Upper lobe of right lung (tissue), 1 donor: Measurements from ENCODE around the gene PPP2R5C. TPM values are rescaled to one million over a fixed set of nuclear protein-coding genes. Genes with fewer than 3 reads are reported as not detected.

Experiments used
- ATAC-seq: fragments of 200-7000 bp; cut with Tn5 transposase; one replicate; pipeline ENCODE4 v1.9.1; 2020; ENCODE audit warnings: mild to moderate bottlenecking, moderate library complexity
- DNase-seq: peaks from one replicate; pipeline ENCODE4 v3.0.0-alpha.2; 2020
- H3K27ac ChIP-seq: fragments of 200-600 bp; one replicate; pipeline ENCODE4 v1.8.0; 2022
- H3K27me3 ChIP-seq: fragments of 200-600 bp; one replicate; pipeline ENCODE4 v1.8.0; 2022; ENCODE audit warnings: mild to moderate bottlenecking
- H3K36me3 ChIP-seq: fragments of 200-600 bp; one replicate; pipeline ENCODE4 v1.8.0; 2022
- H3K4me1 ChIP-seq: fragments of 200-600 bp; one replicate; pipeline ENCODE4 v1.8.0; 2022
- H3K4me3 ChIP-seq: fragments of 200-600 bp; one replicate; pipeline ENCODE4 v1.8.0; 2022; ENCODE audit warnings: mild to moderate bottlenecking
- H3K9me3 ChIP-seq: fragments of 200-600 bp; one replicate; pipeline ENCODE4 v1.8.0; 2022
- intact Hi-C: fragments of 100-400 bp; cut with DNase I; formaldehyde crosslinking; loops from one replicate; pipeline ENCODE4 v1.11.0; 2022
- total RNA-seq: library from RNA; stranded (reverse); fragmentation: NEBNext Ultra II Directional; extraction: Animal tissue kit (Norgen Biotek cat#: 25700); gene quantifications from one replicate; pipeline ENCODE4 v1.2.1, GENCODE V29; 2021
- TF ChIP-seq, protein P1 (sequence below): fragments of 200-600 bp; IDR thresholded peaks from one replicate; pipeline ENCODE4 v1.8.0; 2022; ENCODE audit warnings: antibody characterized with exemption
- donor health status: DM: no; HTN: yes; CAD: no; lungs with severe emphysema.

The PPP2R5C gene
- total RNA-seq, 1 donor from 2014 or later: 165 TPM

GRCh38 chr14:101876555-101876938 lies 115.0 kb downstream of the PPP2R5C start:
- Histone ChIP-seq H3K9me3 (no peaks in the 10 kb centered on the region), H3K27ac (peak overlapping the region; percentile 13), H3K27me3 (no peaks in the 10 kb centered on the region), H3K36me3 (peaks cover 13% of the 10 kb centered on the region), H3K4me3 (no peak overlapping the region), H3K4me1 (peaks cover 16% of the 10 kb centered on the region)
- peak; percentile 89 for ATAC-seq
- TF ChIP-seq, protein P1, sequence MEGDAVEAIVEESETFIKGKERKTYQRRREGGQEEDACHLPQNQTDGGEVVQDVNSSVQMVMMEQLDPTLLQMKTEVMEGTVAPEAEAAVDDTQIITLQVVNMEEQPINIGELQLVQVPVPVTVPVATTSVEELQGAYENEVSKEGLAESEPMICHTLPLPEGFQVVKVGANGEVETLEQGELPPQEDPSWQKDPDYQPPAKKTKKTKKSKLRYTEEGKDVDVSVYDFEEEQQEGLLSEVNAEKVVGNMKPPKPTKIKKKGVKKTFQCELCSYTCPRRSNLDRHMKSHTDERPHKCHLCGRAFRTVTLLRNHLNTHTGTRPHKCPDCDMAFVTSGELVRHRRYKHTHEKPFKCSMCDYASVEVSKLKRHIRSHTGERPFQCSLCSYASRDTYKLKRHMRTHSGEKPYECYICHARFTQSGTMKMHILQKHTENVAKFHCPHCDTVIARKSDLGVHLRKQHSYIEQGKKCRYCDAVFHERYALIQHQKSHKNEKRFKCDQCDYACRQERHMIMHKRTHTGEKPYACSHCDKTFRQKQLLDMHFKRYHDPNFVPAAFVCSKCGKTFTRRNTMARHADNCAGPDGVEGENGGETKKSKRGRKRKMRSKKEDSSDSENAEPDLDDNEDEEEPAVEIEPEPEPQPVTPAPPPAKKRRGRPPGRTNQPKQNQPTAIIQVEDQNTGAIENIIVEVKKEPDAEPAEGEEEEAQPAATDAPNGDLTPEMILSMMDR: no peak
- peak; percentile 73 for DNase-seq
- intact Hi-C loops: no loop called here

GRCh38 chr14:101877766-101878165 lies 116.3 kb downstream of the PPP2R5C start:
- Histone ChIP-seq H3K27ac (peak overlapping the region; percentile 13), H3K4me1 (peaks cover 16% of the 10 kb centered on the region)
- TF ChIP-seq, protein P1: no peak

GRCh38 chr14:101878211-101878821 lies 116.8 kb downstream of the PPP2R5C start:
- TF ChIP-seq, protein P1: no peak
- DNase-seq: no peak
- H3K27me3 ChIP-seq: no peaks in the 10 kb centered on the region
- no peak overlapping the region for H3K4me3 ChIP-seq
- H3K27ac ChIP-seq: no peak overlapping the region
- peaks cover 16% of the 10 kb centered on the region for H3K4me1 ChIP-seq
- H3K9me3 ChIP-seq: no peaks in the 10 kb centered on the region
- intact Hi-C loops: no loop called here
- H3K36me3 ChIP-seq: peaks cover 31% of the 10 kb centered on the region
- ATAC-seq: no peak

More at GRCh38 chr14:101877766-101878165, 116.3 kb downstream of the PPP2R5C start:
- Histone ChIP-seq H3K27me3 (no peaks in the 10 kb centered on the region), H3K9me3 (no peaks in the 10 kb centered on the region), H3K36me3 (peaks cover 25% of the 10 kb centered on the region), H3K4me3 (no peak overlapping the region)
- DNase-seq: no peak
- intact Hi-C loops: no loop called here
- no peak for ATAC-seq

- intact Hi-C loops: no loop called here
- DNase-seq (no peak), ATAC-seq (peak; percentile 7)
- Histone ChIP-seq H3K4me1 (peaks cover 10% of the 10 kb centered on the region), H3K27me3 (no peaks in the 10 kb centered on the region), H3K9me3 (no peaks in the 10 kb centered on the region), H3K4me3 (no peak overlapping the region), H3K36me3 (peaks cover 37% of the 10 kb centered on the region), H3K27ac (no peak overlapping the region)
- TF ChIP-seq, protein P1: no peak
These were observed 117.5 kb downstream of the PPP2R5C start for GRCh38 chr14:101878822-101879528.

DNA sequence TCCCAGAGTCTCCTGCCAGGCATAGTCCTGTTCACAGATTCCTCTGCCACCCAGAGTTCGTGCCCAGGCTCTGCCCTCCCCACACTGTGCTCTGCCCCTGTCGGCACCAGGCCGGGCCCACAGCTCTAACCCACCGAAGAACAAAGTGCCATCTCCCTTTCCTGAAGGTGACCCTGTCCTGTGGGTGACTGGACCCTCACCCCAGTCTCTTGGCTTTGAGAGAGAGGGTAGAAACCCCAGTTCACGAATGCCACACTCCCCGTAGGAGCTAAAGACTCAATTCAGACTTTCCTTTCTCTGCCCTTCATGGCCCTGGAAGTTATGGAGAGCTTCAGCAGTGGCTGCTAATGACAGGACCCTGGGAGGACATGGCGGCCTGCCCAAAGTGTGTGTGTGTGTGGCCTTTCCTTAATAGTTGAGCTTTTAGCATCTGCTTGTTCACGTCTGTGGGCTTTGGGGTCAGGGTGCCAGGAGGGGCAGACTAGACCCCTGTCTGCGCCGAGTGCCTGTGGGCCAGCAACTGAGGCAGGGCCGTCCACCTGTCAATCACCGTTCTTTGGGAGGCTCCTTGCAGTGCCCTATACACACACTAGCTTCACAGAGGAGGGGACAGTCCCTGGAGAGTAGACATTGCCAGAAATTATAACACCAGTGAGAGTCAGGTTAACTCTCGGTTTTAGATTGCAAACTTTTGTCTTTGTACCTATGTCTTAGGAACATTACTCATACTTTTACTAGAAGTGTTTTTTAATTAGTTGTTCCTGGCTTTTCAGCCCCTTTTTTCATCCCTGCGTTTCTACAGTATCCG lies 118.2 kb downstream of the PPP2R5C start:
- H3K4me1 ChIP-seq: peaks cover 8% of the 10 kb centered on the region
- no peak for DNase-seq
- no peak overlapping the region for H3K27ac ChIP-seq
- no peaks in the 10 kb centered on the region for H3K9me3 ChIP-seq
- H3K36me3 ChIP-seq: peaks cover 45% of the 10 kb centered on the region
- intact Hi-C loops: no loop called here
- TF ChIP-seq, protein P1: no peak
- peak; percentile 4 for ATAC-seq
- H3K4me3 ChIP-seq: no peak overlapping the region
- H3K27me3 ChIP-seq: no peaks in the 10 kb centered on the region
